ENCODE measurements around the gene DRD4.

DRD4 gene

GRCh38 chr11:601573-602245, 35.4 kb upstream of the DRD4 start:
- TF ChIP-seq CTCF (IDR thresholded peaks at IDR 0.05; ENCODE audit: low read depth, low read length, missing control alignments): no peak
- in situ Hi-C loops (cut with HindIII; ENCODE audit: low sequenced_read_pairs): no loop called here
- no peak for DNase-seq (ENCODE audit: low read depth)
- no peak overlapping the region for H3K4me3 ChIP-seq (ENCODE audit: low read depth, low read length)

- in situ Hi-C loops (cut with HindIII; ENCODE audit: low sequenced_read_pairs): no loop called here
- TF ChIP-seq CTCF (IDR thresholded peaks at IDR 0.05; ENCODE audit: low read depth, low read length, missing control alignments): no peak
- H3K4me3 ChIP-seq (ENCODE audit: low read depth, low read length): no peak overlapping the region
- DNase-seq (ENCODE audit: low read depth): no peak
These were observed 33.9 kb upstream of the DRD4 start for GRCh38 chr11:603154-603553.

GRCh38 chr11:605286-606129, 31.6 kb upstream of the DRD4 start:
- in situ Hi-C loops (cut with HindIII; ENCODE audit: low sequenced_read_pairs): no loop called here
- DNase-seq (ENCODE audit: low read depth): no peak
- TF ChIP-seq CTCF (IDR thresholded peaks at IDR 0.05; ENCODE audit: low read depth, low read length, missing control alignments): no peak
- no peak overlapping the region for H3K4me3 ChIP-seq (ENCODE audit: low read depth, low read length)

GRCh38 chr11:606245-606644, 30.8 kb upstream of the DRD4 start:
- no peak for DNase-seq (ENCODE audit: low read depth)
- in situ Hi-C loops (cut with HindIII; ENCODE audit: low sequenced_read_pairs): no loop called here
- TF ChIP-seq CTCF (IDR thresholded peaks at IDR 0.05; ENCODE audit: low read depth, low read length, missing control alignments): no peak
- H3K4me3 ChIP-seq (ENCODE audit: low read depth, low read length): no peak overlapping the region

GRCh38 chr11:607020-607780, 29.9 kb upstream of the DRD4 start:
- in situ Hi-C loops (cut with HindIII; ENCODE audit: low sequenced_read_pairs): no loop called here
- TF ChIP-seq CTCF (IDR thresholded peaks at IDR 0.05; ENCODE audit: low read depth, low read length, missing control alignments): no peak
- no peak overlapping the region for H3K4me3 ChIP-seq (ENCODE audit: low read depth, low read length)
- DNase-seq (ENCODE audit: low read depth): no peak

GRCh38 chr11:607971-608659, 29.0 kb upstream of the DRD4 start:
- no peak for TF ChIP-seq CTCF (IDR thresholded peaks at IDR 0.05; ENCODE audit: low read depth, low read length, missing control alignments)
- DNase-seq (ENCODE audit: low read depth): no peak
- H3K4me3 ChIP-seq (ENCODE audit: low read depth, low read length): no peak overlapping the region
- in situ Hi-C loops (cut with HindIII; ENCODE audit: low sequenced_read_pairs): no loop called here

All from astrocyte of the cerebellum (primary cell).